Ishikawa (cell line): Measurements from ENCODE around the gene DNAJC6.

Experiments used
- CEBPB ChIP-seq: IDR thresholded peaks from 2 replicates; pipeline ENCODE4 v1.6.1; 2012
- CREB1 ChIP-seq: IDR thresholded peaks from 2 replicates; pipeline ENCODE4 v1.6.1; 2012; ENCODE audit warnings: low read depth
- EGR1 ChIP-seq: IDR thresholded peaks from 2 replicates; pipeline ENCODE4 v1.6.1; 2012
- EP300 ChIP-seq: IDR thresholded peaks from 2 replicates; pipeline ENCODE4 v1.6.1; 2012; ENCODE audit warnings: borderline replicate concordance
- FOXM1 ChIP-seq: IDR thresholded peaks from 2 replicates; pipeline ENCODE4 v1.6.1; 2012; ENCODE audit warnings: low read depth, borderline replicate concordance
- MAX ChIP-seq: IDR thresholded peaks from 2 replicates; pipeline ENCODE4 v1.6.1; 2012
- NFIC ChIP-seq: IDR thresholded peaks from 2 replicates; pipeline ENCODE4 v1.6.1; 2012
- RAD21 ChIP-seq: IDR thresholded peaks from 2 replicates; pipeline ENCODE4 v1.6.1; 2012; ENCODE audit warnings: low read depth
- REST ChIP-seq: IDR thresholded peaks from 2 replicates; pipeline ENCODE4 v1.6.1; 2012; ENCODE audit warnings: low read depth, mild to moderate bottlenecking
- TAF1 ChIP-seq: IDR thresholded peaks from 2 replicates; pipeline ENCODE4 v1.6.1; 2012; ENCODE audit warnings: low read depth, mild to moderate bottlenecking
- TCF12 ChIP-seq: IDR thresholded peaks from 2 replicates; pipeline ENCODE4 v1.6.1; 2012; ENCODE audit warnings: low read depth
- TEAD4 ChIP-seq: IDR thresholded peaks from 2 replicates; pipeline ENCODE4 v1.6.1; 2012
- YY1 ChIP-seq: IDR thresholded peaks from 2 replicates; pipeline ENCODE4 v1.6.1; 2012; ENCODE audit warnings: low read depth
- ZBTB7A ChIP-seq: IDR thresholded peaks from 2 replicates; pipeline ENCODE4 v1.6.1; 2012; ENCODE audit warnings: low read depth
- TF ChIP-seq, protein P1 (sequence below): IDR thresholded peaks from 2 replicates; pipeline ENCODE4 v1.6.1; 2012

Gene DNAJC6

DNA sequence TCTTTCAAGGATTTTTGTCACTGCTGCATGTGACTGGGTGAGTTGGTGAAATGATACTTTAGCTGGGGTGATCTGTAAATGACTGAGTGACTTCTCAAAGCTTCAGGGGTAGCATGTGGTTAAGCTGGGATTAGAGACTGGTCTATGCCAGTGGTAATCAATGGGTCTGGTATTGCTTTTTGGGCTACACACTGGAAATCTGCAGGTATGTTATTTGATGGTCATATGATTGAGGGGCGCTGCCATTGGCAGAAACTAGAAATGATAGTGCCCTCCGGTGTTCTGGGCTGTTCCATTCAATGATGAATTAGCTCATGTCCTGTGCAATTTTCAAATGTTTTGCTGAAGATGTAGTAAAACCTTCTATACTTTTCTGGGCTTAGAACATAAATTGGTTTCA, 39.7 kb upstream of the DNAJC6 start:
- TF ChIP-seq RAD21 (no peak), FOXM1 (no peak), EP300 (no peak), CEBPB (no peak), MAX (no peak), NFIC (no peak), ZBTB7A (no peak), TEAD4 (no peak), CREB1 (no peak)
- TF ChIP-seq, protein P1, sequence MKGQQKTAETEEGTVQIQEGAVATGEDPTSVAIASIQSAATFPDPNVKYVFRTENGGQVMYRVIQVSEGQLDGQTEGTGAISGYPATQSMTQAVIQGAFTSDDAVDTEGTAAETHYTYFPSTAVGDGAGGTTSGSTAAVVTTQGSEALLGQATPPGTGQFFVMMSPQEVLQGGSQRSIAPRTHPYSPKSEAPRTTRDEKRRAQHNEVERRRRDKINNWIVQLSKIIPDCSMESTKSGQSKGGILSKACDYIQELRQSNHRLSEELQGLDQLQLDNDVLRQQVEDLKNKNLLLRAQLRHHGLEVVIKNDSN, result no peak

DNA sequence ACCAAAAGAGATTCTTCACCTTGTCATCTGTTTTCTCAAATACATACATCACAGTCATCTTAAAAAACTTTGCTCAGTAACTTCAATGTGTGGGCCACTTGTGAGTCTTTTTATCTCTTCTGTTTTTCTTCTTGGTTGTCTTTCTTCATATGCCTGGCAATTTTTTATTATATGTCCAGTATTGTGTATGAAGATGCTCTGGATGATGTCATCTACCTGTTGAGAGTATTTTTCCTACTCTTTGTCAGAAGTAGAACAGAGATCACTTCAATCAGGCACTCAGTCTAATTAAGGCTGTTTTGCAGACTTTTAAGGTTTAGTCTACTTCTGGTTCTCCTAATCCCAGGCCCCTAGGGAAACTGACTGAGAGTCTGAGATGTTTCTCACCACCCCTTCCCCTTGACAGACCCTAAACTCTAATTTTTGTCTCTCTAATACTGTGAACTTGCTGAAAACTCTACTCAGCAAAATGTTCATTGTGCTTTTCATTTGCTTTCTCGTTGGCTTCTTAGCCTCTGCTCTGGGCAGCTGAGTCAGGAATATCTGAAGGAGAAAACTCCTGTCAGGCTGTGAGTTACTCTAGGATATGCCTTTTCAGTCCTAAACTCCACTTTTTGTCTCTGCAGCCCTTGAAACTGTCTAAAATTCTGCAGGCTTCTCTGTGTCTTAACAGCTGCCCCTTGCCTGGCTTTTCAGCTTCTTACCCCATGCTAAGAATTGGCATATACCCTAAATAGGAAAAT, 33.0 kb upstream of the DNAJC6 start:
- TF ChIP-seq EGR1, result no peak
- no peak for TF ChIP-seq TAF1
- no peak for TF ChIP-seq YY1
- no peak for TF ChIP-seq TEAD4
- TF ChIP-seq NFIC, result no peak
- TF ChIP-seq, protein P1, result no peak
- TF ChIP-seq RAD21, result no peak
- TF ChIP-seq EP300, result no peak
- TF ChIP-seq CREB1, result no peak
- no peak for TF ChIP-seq ZBTB7A
- TF ChIP-seq FOXM1, result no peak

GRCh38 chr1:65277605-65278347, 31.6 kb upstream of the DNAJC6 start:
- TF ChIP-seq TEAD4 (no peak), CEBPB (no peak), MAX (no peak), EGR1 (no peak), REST (no peak), TAF1 (no peak), CREB1 (no peak), EP300 (no peak), ZBTB7A (no peak), TCF12 (no peak), FOXM1 (no peak)

DNA sequence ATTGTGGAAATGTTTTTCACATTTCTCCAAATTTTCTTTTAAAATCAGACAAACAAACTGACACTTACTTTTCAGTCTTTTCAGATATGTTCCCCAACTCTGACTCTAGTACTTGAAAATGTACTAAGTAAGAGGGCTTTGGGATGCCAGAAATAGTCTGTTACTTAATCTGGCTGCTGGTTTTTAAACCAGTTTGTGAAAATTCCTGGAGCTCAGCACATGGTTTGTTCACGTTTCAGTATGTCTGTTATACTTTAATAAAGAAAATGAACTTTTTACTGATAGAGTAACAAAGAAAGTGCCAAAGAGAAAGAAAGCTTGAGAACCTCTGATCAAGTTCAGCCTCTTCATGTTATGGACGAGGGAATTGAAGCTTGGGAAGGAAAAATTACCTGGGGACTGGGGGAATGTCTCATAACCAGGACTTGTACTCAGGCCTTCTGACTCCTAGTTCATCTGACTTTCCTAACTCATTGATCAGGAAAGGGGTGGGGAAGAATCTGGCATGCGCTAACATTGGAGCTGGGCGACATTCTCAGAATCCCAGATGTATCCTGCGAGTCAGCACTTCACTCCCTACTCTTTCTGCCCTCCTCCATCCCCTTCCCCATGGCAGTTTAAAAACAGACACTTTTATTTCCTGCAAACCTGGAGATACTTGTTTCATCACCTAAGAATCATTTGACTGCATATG, 30.8 kb upstream of the DNAJC6 start:
- no peak for TF ChIP-seq MAX
- no peak for TF ChIP-seq CEBPB
- no peak for TF ChIP-seq TAF1
- no peak for TF ChIP-seq EGR1
- no peak for TF ChIP-seq TEAD4
- no peak for TF ChIP-seq EP300
- TF ChIP-seq RAD21, result no peak
- no peak for TF ChIP-seq REST
- TF ChIP-seq YY1, result no peak
- TF ChIP-seq ZBTB7A, result no peak
- TF ChIP-seq CREB1, result no peak
- no peak for TF ChIP-seq FOXM1
- TF ChIP-seq, protein P1, result no peak
- no peak for TF ChIP-seq TCF12
- TF ChIP-seq NFIC, result no peak
